GM13976 (cell line): ENCODE measurements around the gene CCDC187.

ENCODE experiments used
- DNase-seq: peaks from one replicate; pipeline ENCODE4 v3.0.0; 2012; ENCODE audit warnings: low spot score
- CTCF ChIP-seq: IDR thresholded peaks from 2 replicates; pipeline ENCODE4 v1.5.1; 2012; ENCODE audit warnings: borderline replicate concordance, mild to moderate bottlenecking; ENCODE audit not compliant: insufficient read depth; ENCODE audit errors: extremely low read depth, missing control alignments, control extremely low read depth
- in situ Hi-C: fragments of 300-500 bp; cut with MboI; formaldehyde crosslinking; loops from one replicate; pipeline ENCODE4 v1.12.0; 2022; ENCODE audit warnings: low sequenced_read_pairs, mixed read lengths, inconsistent platforms; ENCODE audit not compliant: unreplicated experiment

The CCDC187 gene

GRCh38 chr9:136335296-136336155 is 31.6 kb upstream of the CCDC187 start:
- no peak for DNase-seq
- in situ Hi-C loops = no loop called here

GRCh38 chr9:136334541-136334940 is 30.6 kb upstream of the CCDC187 start:
- DNase-seq = no peak
- no peak for TF ChIP-seq CTCF
- in situ Hi-C loops = no loop called here

More at GRCh38 chr9:136335296-136336155, 31.6 kb upstream of the CCDC187 start:
- TF ChIP-seq CTCF = no peak

GRCh38 chr9:136333486-136333885 is 29.6 kb upstream of the CCDC187 start:
- TF ChIP-seq CTCF = no peak
- DNase-seq = no peak
- in situ Hi-C loops = no loop called here

GRCh38 chr9:136333045-136333444 is 29.2 kb upstream of the CCDC187 start:
- no peak for TF ChIP-seq CTCF
- in situ Hi-C loops = no loop called here

GRCh38 chr9:136332482-136332983 is 28.6 kb upstream of the CCDC187 start:
- TF ChIP-seq CTCF = no peak
- in situ Hi-C loops = no loop called here
- DNase-seq = no peak

More at GRCh38 chr9:136333045-136333444, 29.2 kb upstream of the CCDC187 start:
- DNase-seq = no peak

GRCh38 chr9:136331556-136332481 is 27.9 kb upstream of the CCDC187 start:
- in situ Hi-C loops = no loop called here
- no peak for DNase-seq
- TF ChIP-seq CTCF = no peak
